H1 (cell line): ENCODE measurements around the gene SBF2. TPM values are rescaled to one million over a fixed set of nuclear protein-coding genes. Genes with fewer than 3 reads are reported as not detected.

Experiments
- CTCF ChIA-PET: fragments of 300-600 bp; sonication (Branson Sonifier 250); formaldehyde crosslinking; loops from one replicate; lab custom pipeline; 2021; ENCODE audit not compliant: partially characterized antibody; lab: Charles Lee
- POLR2A ChIA-PET: fragments of 300-600 bp; sonication (Branson Sonifier 250); formaldehyde crosslinking; loops from one replicate; lab custom pipeline; 2021; ENCODE audit warnings: inconsistent platforms; ENCODE audit not compliant: partially characterized antibody; lab: Charles Lee
- DNase-seq, 2 experiments: peaks; one replicate each; pipeline versions ENCODE4 v3.0.0 to v3.0.0-alpha.2; 2010 to 2022; ENCODE audit warnings: low spot score in 2 of 2, low read depth in 1 of 2, mixed read lengths in 1 of 2
- FAIRE-seq: peaks from 2 replicates; lab custom pipeline; 2011; peaks lifted over from hg19 to GRCh38; lab: Jason Lieb, UNC
- H2AFZ ChIP-seq: 2 replicates; pipeline ENCODE4 v1.8.1; 2012; ENCODE audit warnings: low read length, inconsistent platforms
- H2AK5ac ChIP-seq: 2 replicates; pipeline ENCODE4 v1.6.1; 2013; ENCODE audit warnings: low read depth, low read length
- H2BK120ac ChIP-seq: replicated peaks from 2 replicates; pipeline ENCODE3; 2013; ENCODE audit warnings: low read depth, low read length, inconsistent platforms
- H2BK12ac ChIP-seq: 2 replicates; pipeline ENCODE4 v1.6.1; 2013; ENCODE audit warnings: low read depth, low read length
- H2BK15ac ChIP-seq: 2 replicates; pipeline ENCODE4 v1.6.1; 2013; ENCODE audit warnings: low read length
- H2BK20ac ChIP-seq: 2 replicates; pipeline ENCODE4 v1.6.1; 2013; ENCODE audit warnings: low read length
- H2BK5ac ChIP-seq: 2 replicates; pipeline ENCODE4 v1.6.1; 2013; ENCODE audit warnings: low read depth, low read length
- H3K14ac ChIP-seq: 2 replicates; pipeline ENCODE4 v1.6.1; 2013; ENCODE audit warnings: inconsistent platforms; ENCODE audit not compliant: insufficient read length
- H3K18ac ChIP-seq: 2 replicates; pipeline ENCODE4 v1.6.1; 2013; ENCODE audit warnings: low read length; ENCODE audit errors: extremely low read depth
- H3K23ac ChIP-seq: 2 replicates; pipeline ENCODE4 v1.6.1; 2013; ENCODE audit warnings: inconsistent platforms; ENCODE audit not compliant: insufficient read length
- H3K23me2 ChIP-seq: 2 replicates; pipeline ENCODE4 v1.6.1; 2013; ENCODE audit warnings: low read depth, low read length
- H3K27ac ChIP-seq: 2 replicates; pipeline ENCODE4 v1.6.1; 2011; ENCODE audit warnings: low read depth, low read length, inconsistent platforms
- H3K27me3 ChIP-seq, 4 experiments: replicated peaks in 1 of 4; 1 replicate in 1 of 4; 2 replicates in 3 of 4; pipeline versions ENCODE4 v1.6.1 to v1.8.1; 2011 to 2013; ENCODE audit warnings: low read length in 3 of 4, mild to moderate bottlenecking in 3 of 4, inconsistent platforms in 2 of 4, mixed read lengths in 2 of 4, moderate library complexity in 1 of 4; ENCODE audit not compliant: control insufficient read depth in 3 of 4, insufficient read depth in 3 of 4; ENCODE audit errors: extremely low read depth in 1 of 4
- H3K36me3 ChIP-seq, 4 experiments: 2 replicates each; pipeline versions ENCODE4 v1.6.1 to v1.8.1; 2011 to 2013; ENCODE audit warnings: mild to moderate bottlenecking in 4 of 4, low read length in 3 of 4, moderate library complexity in 2 of 4, control low read depth in 1 of 4, inconsistent platforms in 1 of 4; ENCODE audit not compliant: insufficient read depth in 4 of 4, control insufficient read depth in 2 of 4
- H3K4ac ChIP-seq: replicated peaks from 2 replicates; pipeline ENCODE3; 2013; ENCODE audit warnings: low read length, low read depth, mixed read lengths, inconsistent platforms; ENCODE audit not compliant: insufficient read length
- H3K4me1 ChIP-seq, 4 experiments: replicated peaks in 1 of 4; 1 replicate in 1 of 4; 2 replicates in 3 of 4; pipeline versions ENCODE4 v1.6.1 to v1.8.1; 2011 to 2013; ENCODE audit warnings: low read length in 3 of 4, inconsistent platforms in 2 of 4, mixed read lengths in 1 of 4; ENCODE audit not compliant: insufficient read depth in 4 of 4, control insufficient read depth in 3 of 4
- H3K4me2 ChIP-seq, 2 experiments: 2 replicates each; pipeline versions ENCODE4 v1.6.1 to v1.8.1; 2011 to 2013; ENCODE audit warnings: low read depth in 2 of 2, low read length in 2 of 2, control low read depth in 1 of 2, inconsistent platforms in 1 of 2, mild to moderate bottlenecking in 1 of 2; ENCODE audit not compliant: insufficient read depth in 1 of 2
- H3K4me3 ChIP-seq, 4 experiments: fragments of 200-600, 300-600 bp in 1 of 4; sonication (generic), shearing (Covaris generic), sonication (Bioruptor Twin) in 1 of 4; 2 replicates each; pipeline versions ENCODE4 v1.5.1 to v1.8.1; 2011 to 2016; ENCODE audit warnings: low read length in 4 of 4, low read depth in 3 of 4, control low read depth in 2 of 4, inconsistent platforms in 2 of 4, mild to moderate bottlenecking in 2 of 4, mixed read lengths in 1 of 4, moderate library complexity in 1 of 4; ENCODE audit not compliant: insufficient read depth in 2 of 4; ENCODE audit errors: extremely low read depth in 1 of 4
- H3K56ac ChIP-seq: replicated peaks from 2 replicates; pipeline ENCODE3; 2013; ENCODE audit warnings: low read depth, mild to moderate bottlenecking, mixed read lengths, low read length, inconsistent platforms; ENCODE audit not compliant: insufficient read length
- H3K79me1 ChIP-seq: 2 replicates; pipeline ENCODE4 v1.6.1; 2013; ENCODE audit warnings: low read depth, low read length, control low read depth
- H3K79me2 ChIP-seq, 2 experiments: 2 replicates each; pipeline versions ENCODE4 v1.6.1 to v1.8.1; 2012 to 2013; ENCODE audit warnings: low read length in 2 of 2, mild to moderate bottlenecking in 2 of 2, inconsistent platforms in 1 of 2; ENCODE audit not compliant: insufficient read depth in 2 of 2, control insufficient read depth in 1 of 2
- H3K9ac ChIP-seq, 4 experiments: replicated peaks in 1 of 4; 1 replicate in 1 of 4; 2 replicates in 3 of 4; pipeline versions ENCODE4 v1.6.1 to v1.8.1; 2011 to 2013; ENCODE audit warnings: low read depth in 3 of 4, low read length in 3 of 4, control low read depth in 2 of 4, mild to moderate bottlenecking in 2 of 4, moderate library complexity in 2 of 4, inconsistent platforms in 1 of 4; ENCODE audit errors: extremely low read depth in 1 of 4
- H3K9me3 ChIP-seq, 2 experiments: 2 replicates each; pipeline versions ENCODE4 v1.6.1 to v1.8.1; 2012 to 2013; ENCODE audit warnings: mild to moderate bottlenecking in 2 of 2, moderate library complexity in 2 of 2, control low read depth in 1 of 2, inconsistent platforms in 1 of 2, low read depth in 1 of 2, low read length in 1 of 2, mixed read lengths in 1 of 2; ENCODE audit not compliant: insufficient read depth in 2 of 2
- H4K20me1 ChIP-seq, 2 experiments: replicated peaks in 1 of 2; 2 replicates each; pipeline versions ENCODE3 to v1.8.1; 2011 to 2013; ENCODE audit warnings: inconsistent platforms in 2 of 2, low read length in 2 of 2, mild to moderate bottlenecking in 1 of 2; ENCODE audit not compliant: insufficient read depth in 2 of 2, control insufficient read depth in 1 of 2
- H4K5ac ChIP-seq: 2 replicates; pipeline ENCODE4 v1.6.1; 2013; ENCODE audit warnings: low read length, low read depth, mixed read lengths, inconsistent platforms; ENCODE audit not compliant: insufficient read length
- H4K8ac ChIP-seq: 2 replicates; pipeline ENCODE4 v1.8.0; 2013; ENCODE audit warnings: mild to moderate bottlenecking, moderate library complexity, low read length, inconsistent platforms; ENCODE audit not compliant: insufficient read depth; ENCODE audit errors: extremely low read depth
- H4K91ac ChIP-seq: replicated peaks from 2 replicates; pipeline ENCODE3; 2013; ENCODE audit warnings: low read length, mixed read lengths, inconsistent platforms; ENCODE audit not compliant: insufficient read length
- CTBP2 ChIP-seq: IDR thresholded peaks from 2 replicates; pipeline ENCODE4 v1.7.0; 2011; ENCODE audit warnings: borderline replicate concordance, mild to moderate bottlenecking, moderate library complexity, mixed read lengths, low read length; ENCODE audit not compliant: insufficient read depth, insufficient read length
- KDM1A ChIP-seq: fragments of 200-600, 300-600 bp; sonication (generic); IDR thresholded peaks from 2 replicates; pipeline ENCODE4 v1.7.1; 2016; ENCODE audit warnings: mild to moderate bottlenecking, low read length, borderline replicate concordance
- KDM4A ChIP-seq: IDR thresholded peaks from one replicate; pipeline ENCODE4 v1.7.1; 2012; ENCODE audit warnings: low read depth, mild to moderate bottlenecking, moderate library complexity, low read length, inconsistent platforms; ENCODE audit not compliant: severe bottlenecking
- POU5F1 ChIP-seq: IDR thresholded peaks from 2 replicates; pipeline ENCODE4 v1.6.1; 2011; ENCODE audit warnings: low read depth, mild to moderate bottlenecking, low read length, moderate library complexity
- SIRT6 ChIP-seq: IDR thresholded peaks from one replicate; pipeline ENCODE4 v1.7.1; 2012; ENCODE audit warnings: low read length, inconsistent platforms
- SIX5 ChIP-seq: IDR thresholded peaks from 2 replicates; pipeline ENCODE4 v1.6.1; 2011; ENCODE audit warnings: mild to moderate bottlenecking, low read depth, low read length
- TAF1 ChIP-seq: IDR thresholded peaks from 2 replicates; pipeline ENCODE4 v1.6.1; 2011; ENCODE audit warnings: mild to moderate bottlenecking, low read depth, low read length
- polyA plus RNA-seq, 7 experiments: library from polyadenylated mRNA; depleted of rRNA in 3 of 7; stranded (reverse) in 5 of 7; unstranded in 2 of 7; fragments of >200 nt in 5 of 7; fragments of 200-250 nt in 2 of 7; gene quantifications; 1 replicate in 5 of 7; 2 replicates in 1 of 7; 4 replicates in 1 of 7; pipeline versions ENCODE4 v1.2.1 to v1.2.3, GENCODE V29; 2011 to 2013; ENCODE audit warnings: missing spikeins in 2 of 7, mixed read lengths in 2 of 7
- total RNA-seq: library from RNA; stranded (reverse); fragmentation: NEBNext Ultra II Directional; extraction: Animal tissue kit (Norgen Biotek cat#: 25700); gene quantifications from 2 replicates; pipeline ENCODE4 v1.2.1, GENCODE V29; 2021

The SBF2 gene
- total and polyA plus RNA-seq, 2 of the 8 experiments (the other 6 are each of a cell fraction or from before 2014, with no cell fraction given): 36.7 to 50.5 TPM

DNA sequence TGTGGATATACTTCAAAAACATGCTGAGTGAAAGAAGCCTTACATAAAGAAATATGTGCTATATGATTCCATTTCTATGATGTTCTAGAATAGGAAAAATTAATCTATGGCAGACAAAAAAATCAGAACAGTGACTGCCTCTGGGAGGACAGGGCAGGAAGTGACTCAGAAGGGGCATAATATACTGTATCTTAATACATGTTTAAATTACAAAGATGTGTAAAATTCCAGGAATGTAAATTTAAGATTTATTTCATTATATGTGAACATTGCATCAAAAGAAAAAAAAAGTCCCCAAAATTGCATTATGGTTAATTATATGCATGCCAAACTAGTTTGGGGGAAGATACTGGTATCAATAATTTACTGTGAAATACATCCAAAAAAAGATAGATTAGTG is 32.2 kb downstream of the SBF2 start:
- Histone ChIP-seq H3K56ac (no peak overlapping the region), H2AK5ac (no peak overlapping the region), H3K9ac (no peak overlapping the region), H4K8ac (no peak overlapping the region), H3K14ac (no peak overlapping the region), H4K20me1 (no peaks in the 10 kb centered on the region), H3K4me3 (no peak overlapping the region), H3K79me2 (peaks cover 0 to 15% of the 10 kb centered on the region in 2 experiments; a peak in 2 of 4 replicates), H3K18ac (no peak overlapping the region), H3K23me2 (no peaks in the 10 kb centered on the region; the same call in 1 of the 2 replicates), H3K27ac (no peak overlapping the region), H3K4me1 (peaks cover 0 to 3% (median 1%) of the 10 kb centered on the region in 4 experiments; a peak in 3 of 7 replicates), H2BK15ac (no peak overlapping the region), H3K36me3 (no peaks in the 10 kb centered on the region), H2BK5ac (no peak overlapping the region), H3K23ac (no peak overlapping the region), H3K79me1 (no peaks in the 10 kb centered on the region), H2AFZ (no peak overlapping the region), H3K27me3 (no peaks in the 10 kb centered on the region), H2BK120ac (no peak overlapping the region), H3K4ac (no peak overlapping the region), H2BK20ac (no peak overlapping the region), H4K91ac (no peak overlapping the region), H2BK12ac (no peak overlapping the region), H4K5ac (no peak overlapping the region), H3K9me3 (no peaks in the 10 kb centered on the region), H3K4me2 (no peak overlapping the region)
- FAIRE-seq: no peak
- CTCF ChIA-PET: no interaction called here
- DNase-seq: no peak
- POLR2A ChIA-PET: no interaction called here
- TF ChIP-seq SIX5 (no peak), KDM1A (no peak), SIRT6 (no peak), CTBP2 (no peak), POU5F1 (no peak), KDM4A (no peak), TAF1 (no peak)
